WI38 (cell line): ENCODE measurements around the gene PKNOX2.

Experiments used
- H3K4me3 ChIP-seq: 2 replicates; pipeline ENCODE4 v1.5.1; 2011; ENCODE audit warnings: low read depth, mild to moderate bottlenecking, control low read depth, low read length
- TF ChIP-seq, protein P1 (sequence below): IDR thresholded peaks from 2 replicates; pipeline ENCODE4 v1.5.1; 2012; ENCODE audit warnings: low read depth, mild to moderate bottlenecking, control low read depth, low read length

Gene PKNOX2

DNA sequence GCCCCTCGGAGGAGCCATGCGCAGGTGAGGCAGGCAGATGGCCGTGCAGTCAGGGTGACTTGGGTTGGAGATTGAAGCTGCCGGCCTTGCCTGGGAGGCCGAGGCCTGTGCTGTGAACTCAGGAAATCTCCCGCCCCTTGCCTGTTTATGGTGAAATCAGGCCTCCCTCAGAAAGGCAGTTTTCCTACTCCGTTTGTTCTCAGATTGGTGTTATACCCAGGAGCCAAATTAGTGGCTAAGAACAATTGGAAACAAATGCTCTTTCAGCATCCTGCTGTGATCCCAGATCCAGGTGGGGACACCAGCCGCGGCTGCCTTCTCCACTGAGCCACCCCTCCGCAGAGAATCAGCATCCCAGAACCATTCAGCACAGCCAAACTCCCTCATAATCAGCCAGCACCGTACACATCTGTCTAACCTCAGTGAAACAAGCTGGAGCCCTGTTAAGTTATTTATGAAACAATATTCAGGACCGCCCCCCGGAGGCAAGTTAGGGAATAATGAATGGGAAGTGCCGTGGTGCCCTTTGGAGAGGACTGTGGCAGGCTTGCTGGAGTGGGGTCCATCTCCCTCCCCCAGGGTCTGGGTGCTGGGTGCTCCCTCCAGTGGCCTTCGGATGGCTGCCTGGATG is 60.0 kb downstream of the PKNOX2 start:
- no peak overlapping the region for H3K4me3 ChIP-seq
- TF ChIP-seq, protein P1, sequence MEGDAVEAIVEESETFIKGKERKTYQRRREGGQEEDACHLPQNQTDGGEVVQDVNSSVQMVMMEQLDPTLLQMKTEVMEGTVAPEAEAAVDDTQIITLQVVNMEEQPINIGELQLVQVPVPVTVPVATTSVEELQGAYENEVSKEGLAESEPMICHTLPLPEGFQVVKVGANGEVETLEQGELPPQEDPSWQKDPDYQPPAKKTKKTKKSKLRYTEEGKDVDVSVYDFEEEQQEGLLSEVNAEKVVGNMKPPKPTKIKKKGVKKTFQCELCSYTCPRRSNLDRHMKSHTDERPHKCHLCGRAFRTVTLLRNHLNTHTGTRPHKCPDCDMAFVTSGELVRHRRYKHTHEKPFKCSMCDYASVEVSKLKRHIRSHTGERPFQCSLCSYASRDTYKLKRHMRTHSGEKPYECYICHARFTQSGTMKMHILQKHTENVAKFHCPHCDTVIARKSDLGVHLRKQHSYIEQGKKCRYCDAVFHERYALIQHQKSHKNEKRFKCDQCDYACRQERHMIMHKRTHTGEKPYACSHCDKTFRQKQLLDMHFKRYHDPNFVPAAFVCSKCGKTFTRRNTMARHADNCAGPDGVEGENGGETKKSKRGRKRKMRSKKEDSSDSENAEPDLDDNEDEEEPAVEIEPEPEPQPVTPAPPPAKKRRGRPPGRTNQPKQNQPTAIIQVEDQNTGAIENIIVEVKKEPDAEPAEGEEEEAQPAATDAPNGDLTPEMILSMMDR = 0 out of 2 replicates have a peak, but pooled peaks have one; percentile 8

DNA sequence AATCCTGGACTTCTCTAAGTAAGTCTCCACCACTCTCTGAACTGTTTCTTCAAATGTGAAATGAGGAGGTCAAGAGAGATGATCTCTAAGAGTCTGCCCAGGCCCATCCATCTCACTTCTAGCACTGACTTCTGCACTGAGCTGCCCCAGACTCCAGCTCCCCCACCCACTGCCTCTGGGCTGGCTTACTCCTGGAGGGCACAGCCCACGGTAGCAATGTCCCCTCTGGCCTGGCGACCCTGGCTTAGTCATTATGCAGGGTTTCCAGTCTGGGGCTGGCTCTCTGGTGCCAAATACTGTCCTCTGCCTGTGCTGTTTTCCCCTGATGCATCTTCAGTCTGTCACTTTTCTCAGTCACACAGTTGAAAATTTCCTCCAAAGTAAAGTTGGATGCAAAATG is 60.9 kb downstream of the PKNOX2 start:
- no peak overlapping the region for H3K4me3 ChIP-seq
- TF ChIP-seq, protein P1 = no peak

DNA sequence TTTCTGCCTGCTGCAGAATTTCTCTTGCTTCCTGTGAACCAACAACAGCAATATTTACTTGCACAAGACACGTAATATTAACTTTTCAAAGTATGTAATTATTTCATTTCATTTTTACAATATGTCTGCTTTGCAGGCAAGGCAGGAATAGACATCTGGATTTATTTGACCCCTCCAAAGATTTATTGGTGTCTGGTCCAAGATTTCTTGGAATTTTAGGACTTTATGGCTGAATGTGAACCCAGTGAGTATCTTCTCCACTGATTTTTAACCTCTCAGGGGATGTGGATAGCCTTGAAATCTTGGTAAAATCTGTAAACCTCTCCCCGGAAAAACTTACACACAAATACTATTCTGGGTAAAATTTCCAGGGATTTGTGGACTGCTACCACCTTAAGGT is 61.5 kb downstream of the PKNOX2 start:
- H3K4me3 ChIP-seq = no peak overlapping the region
- TF ChIP-seq, protein P1 = no peak

DNA sequence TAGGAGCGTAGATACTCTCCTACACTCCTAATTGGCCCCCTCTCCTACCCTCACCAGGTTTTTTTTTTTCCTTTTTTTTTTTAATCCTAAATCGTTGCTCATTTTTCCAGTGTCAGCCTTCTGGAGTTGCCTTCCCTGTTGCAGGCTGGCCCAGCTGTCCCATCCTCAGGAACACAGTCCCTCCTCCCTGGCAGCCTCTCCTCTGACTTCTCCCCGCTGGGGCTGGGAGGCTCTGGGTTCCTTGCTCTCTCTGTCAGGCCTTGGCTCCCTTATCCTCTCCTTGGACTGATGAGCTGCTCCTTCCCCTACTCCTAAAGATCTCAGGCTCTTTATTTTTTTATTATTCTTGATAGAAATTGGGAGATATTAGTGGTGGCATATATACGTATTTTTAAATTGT is 62.2 kb downstream of the PKNOX2 start:
- TF ChIP-seq, protein P1 = no peak
- no peak overlapping the region for H3K4me3 ChIP-seq

DNA sequence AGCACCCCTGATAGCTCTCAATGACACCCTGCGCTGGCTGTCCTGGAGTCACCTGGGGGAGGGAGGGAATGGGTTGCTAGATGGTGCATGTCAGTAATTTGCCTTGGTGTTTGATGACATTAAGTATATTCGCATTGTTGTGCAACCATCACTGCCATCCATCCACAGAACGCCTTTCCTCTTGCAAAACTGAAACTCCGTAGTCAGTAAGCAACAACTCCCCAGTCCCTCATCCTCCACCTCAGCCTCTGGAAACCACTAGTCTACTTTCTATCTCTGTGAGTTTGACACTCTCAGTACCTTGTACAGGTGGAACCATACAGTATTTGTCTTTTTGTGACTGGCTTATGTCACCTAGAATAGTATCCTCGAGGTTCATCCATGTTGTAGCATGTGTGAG is 62.6 kb downstream of the PKNOX2 start:
- TF ChIP-seq, protein P1 = no peak
- no peak overlapping the region for H3K4me3 ChIP-seq

DNA sequence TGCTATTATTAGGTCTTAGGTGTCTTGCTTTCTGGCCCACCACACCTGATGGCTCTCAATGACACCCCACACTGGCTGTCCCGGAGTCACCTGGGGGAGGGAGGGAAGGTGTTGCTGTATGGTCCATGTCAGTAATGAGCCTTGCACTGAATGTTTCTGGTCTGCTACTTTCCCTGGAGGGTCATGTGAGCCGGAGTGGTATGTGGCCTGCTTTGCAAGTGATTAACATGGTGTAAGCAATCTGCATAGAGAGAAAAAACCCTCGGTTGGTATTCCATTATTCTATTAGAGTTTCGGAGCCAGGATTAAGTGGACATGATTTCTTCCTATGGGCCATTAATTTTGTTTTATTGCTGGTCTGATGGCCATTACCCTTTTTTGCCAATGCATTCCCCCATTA is 63.9 kb downstream of the PKNOX2 start:
- TF ChIP-seq, protein P1 = no peak
- H3K4me3 ChIP-seq = no peak overlapping the region

DNA sequence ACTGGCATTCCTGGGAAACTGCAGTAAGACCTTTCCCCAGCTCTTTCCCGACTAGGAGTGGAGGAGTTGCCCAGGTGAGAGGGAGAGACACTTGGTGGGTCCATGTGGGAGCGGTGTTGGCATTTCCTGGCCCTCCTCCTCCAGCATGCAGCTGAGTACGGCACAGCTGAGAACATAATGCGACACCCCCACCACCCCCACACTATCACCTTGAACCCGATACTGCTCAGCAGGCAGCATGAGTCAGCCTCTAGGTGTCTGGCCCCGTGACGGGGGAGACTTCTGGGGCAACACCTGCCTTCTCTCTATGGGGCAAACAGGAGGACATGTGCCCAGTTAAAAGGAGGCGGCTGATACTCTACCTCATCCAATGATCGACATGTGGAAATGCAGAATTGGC is 64.4 kb downstream of the PKNOX2 start:
- no peak overlapping the region for H3K4me3 ChIP-seq
- TF ChIP-seq, protein P1 = no peak
